ENCODE data around the gene ALK.

DNA sequence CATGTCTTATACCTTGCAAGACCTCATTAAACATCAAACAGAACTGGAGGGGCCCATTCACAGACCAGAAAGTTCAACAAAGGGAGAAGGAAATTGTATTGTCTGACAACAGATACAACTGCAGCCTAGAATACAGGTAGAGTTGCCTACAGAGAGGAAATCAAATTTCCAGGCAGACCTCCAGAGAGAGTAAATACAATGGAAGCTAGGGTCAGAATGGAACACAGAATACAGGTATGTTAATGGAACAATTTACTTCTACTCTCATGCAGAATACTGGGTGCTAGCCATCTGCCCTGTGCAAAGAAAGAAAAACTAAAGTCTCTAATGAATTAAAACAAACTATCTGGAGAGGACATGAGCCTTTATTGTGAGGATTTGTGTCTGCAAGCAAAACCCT lies 31.6 kb upstream of the ALK start:
- TF ChIP-seq, protein P1, sequence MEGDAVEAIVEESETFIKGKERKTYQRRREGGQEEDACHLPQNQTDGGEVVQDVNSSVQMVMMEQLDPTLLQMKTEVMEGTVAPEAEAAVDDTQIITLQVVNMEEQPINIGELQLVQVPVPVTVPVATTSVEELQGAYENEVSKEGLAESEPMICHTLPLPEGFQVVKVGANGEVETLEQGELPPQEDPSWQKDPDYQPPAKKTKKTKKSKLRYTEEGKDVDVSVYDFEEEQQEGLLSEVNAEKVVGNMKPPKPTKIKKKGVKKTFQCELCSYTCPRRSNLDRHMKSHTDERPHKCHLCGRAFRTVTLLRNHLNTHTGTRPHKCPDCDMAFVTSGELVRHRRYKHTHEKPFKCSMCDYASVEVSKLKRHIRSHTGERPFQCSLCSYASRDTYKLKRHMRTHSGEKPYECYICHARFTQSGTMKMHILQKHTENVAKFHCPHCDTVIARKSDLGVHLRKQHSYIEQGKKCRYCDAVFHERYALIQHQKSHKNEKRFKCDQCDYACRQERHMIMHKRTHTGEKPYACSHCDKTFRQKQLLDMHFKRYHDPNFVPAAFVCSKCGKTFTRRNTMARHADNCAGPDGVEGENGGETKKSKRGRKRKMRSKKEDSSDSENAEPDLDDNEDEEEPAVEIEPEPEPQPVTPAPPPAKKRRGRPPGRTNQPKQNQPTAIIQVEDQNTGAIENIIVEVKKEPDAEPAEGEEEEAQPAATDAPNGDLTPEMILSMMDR (IDR thresholded peaks at IDR 0.05; ENCODE audit: low read depth, low read length): no peak
- TF ChIP-seq EZH2phosphoT487 (IDR thresholded peaks at IDR 0.05; ENCODE audit: low read depth): no peak
